Tibial nerve (tissue), 4 donors: Measurements from ENCODE around the gene BAK1. TPM values are rescaled to one million over a fixed set of nuclear protein-coding genes. Genes with fewer than 3 reads are reported as not detected.

Experiments
- DNase-seq, 2 donors: peaks; one replicate each; pipeline ENCODE4 v3.0.0-alpha.2; 2019; ENCODE audit warnings: low spot score in 2 of 2
- H3K27ac ChIP-seq, 4 donors: fragments of 200-600 bp; sonication (generic) in 3 of 4; one replicate each; pipeline ENCODE4 v1.5.1; 2017 to 2019; ENCODE audit warnings: mild to moderate bottlenecking in 1 of 4
- H3K27me3 ChIP-seq, 2 donors: fragments of 200-600 bp; sonication (generic) in 1 of 2; one replicate each; pipeline versions ENCODE4 v1.5.1 to v1.6.0; 2017 to 2019
- H3K36me3 ChIP-seq, 3 donors: fragments of 200-600 bp; sonication (generic); one replicate each; pipeline ENCODE4 v1.5.1; 2018 to 2019
- H3K4me1 ChIP-seq, 4 donors: fragments of 200-600 bp; sonication (generic) in 3 of 4; one replicate each; pipeline ENCODE4 v1.5.1; 2017 to 2019
- H3K4me3 ChIP-seq, 4 donors: fragments of 200-600 bp; sonication (generic) in 3 of 4; one replicate each; pipeline ENCODE4 v1.5.1; 2017 to 2019; ENCODE audit warnings: mild to moderate bottlenecking in 1 of 4, moderate library complexity in 1 of 4
- H3K9me3 ChIP-seq, 4 donors: fragments of 200-600 bp; sonication (generic) in 3 of 4; one replicate each; pipeline ENCODE4 v1.5.1; 2017 to 2019
- CTCF ChIP-seq, 5 experiments: fragments of 200-600 bp in 3 of 5; fragments of 450-650 bp in 2 of 5; sonication (generic) in 3 of 5; IDR thresholded peaks; one replicate each; pipeline ENCODE4 v1.5.1; 2016 to 2019; ENCODE audit warnings: antibody characterized with exemption in 5 of 5, mild to moderate bottlenecking in 3 of 5, moderate library complexity in 2 of 5
- EP300 ChIP-seq, 2 donors: sonication (generic); formaldehyde crosslinking; IDR thresholded peaks; one replicate each; pipeline ENCODE4 v1.6.1; 2017; ENCODE audit warnings: antibody characterized with exemption in 2 of 2, mild to moderate bottlenecking in 1 of 2
- POLR2A ChIP-seq, 2 donors: fragments of 450-650 bp; IDR thresholded peaks; one replicate each; pipeline ENCODE4 v1.6.1; 2017; ENCODE audit warnings: antibody characterized with exemption in 2 of 2, mild to moderate bottlenecking in 2 of 2, moderate library complexity in 2 of 2
- WGBS, 2 donors: methylation state at CpG; one replicate each; pipeline ENCODE4 v1.1.5; 2018; 5-methylcytosine and 5-hydroxymethylcytosine counted together
- total RNA-seq, 4 donors: library from RNA; depleted of rRNA; stranded (reverse); fragments of >200 nt; gene quantifications; one replicate each; pipeline ENCODE4 v1.1.0, GENCODE V29; 2016

BAK1 gene
- total RNA-seq, 4 donors from 2014 or later: 7.9 to 15.3 (median 10.1) TPM

- TF ChIP-seq POLR2A (IDR thresholded peaks at IDR 0.05) (no peak), EP300 (IDR thresholded peaks at IDR 0.05) (peak in 1 of 2 donors; percentile 46), CTCF (IDR thresholded peaks at IDR 0.05) (peak; percentile 82 to 94 (median 83))
- DNase-seq: peak in 1 of 2 donors; percentile 61
- 8 to 17% methylated on average over 8 to 9 of the region's 9 CpGs for WGBS, 2 donors
- H3K9me3 ChIP-seq: no peaks in the 10 kb centered on the region
- H3K27ac ChIP-seq: peak overlapping the region; percentile 76 to 92 (median 82)
- H3K4me1 ChIP-seq: peaks cover 3 to 52% (median 32%) of the 10 kb centered on the region in 4 donors
- H3K36me3 ChIP-seq: no peaks in the 10 kb centered on the region
- H3K4me3 ChIP-seq: no peak overlapping the region
- no peaks in the 10 kb centered on the region for H3K27me3 ChIP-seq
Measured at GRCh38 chr6:33589731-33590530, 9.9 kb upstream of the BAK1 start.

- Histone ChIP-seq H3K36me3 (no peaks in the 10 kb centered on the region), H3K9me3 (no peaks in the 10 kb centered on the region), H3K27ac (peak overlapping the region; percentile 76 to 92 (median 82)), H3K27me3 (no peaks in the 10 kb centered on the region), H3K4me3 (no peak overlapping the region), H3K4me1 (peaks cover 3 to 52% (median 32%) of the 10 kb centered on the region in 4 donors)
- TF ChIP-seq POLR2A (IDR thresholded peaks at IDR 0.05): no peak
- TF ChIP-seq EP300 (IDR thresholded peaks at IDR 0.05): no peak
- TF ChIP-seq CTCF (IDR thresholded peaks at IDR 0.05): no peak
- no peak for DNase-seq
- whole genome bisulfite sequencing, 2 donors: 35 to 39% methylated on average over 4 of the region's 4 CpGs
Measured at GRCh38 chr6:33589392-33589730, 9.3 kb upstream of the BAK1 start.

- no peaks in the 10 kb centered on the region for H3K9me3 ChIP-seq
- no peak overlapping the region for H3K4me3 ChIP-seq
- TF ChIP-seq EP300 (IDR thresholded peaks at IDR 0.05): no peak
- TF ChIP-seq POLR2A (IDR thresholded peaks at IDR 0.05): no peak
- no peak for TF ChIP-seq CTCF (IDR thresholded peaks at IDR 0.05)
- no peaks in the 10 kb centered on the region for H3K27me3 ChIP-seq
- 84 to 92% methylated on average over 4 of the region's 4 CpGs for WGBS, 2 donors
- H3K36me3 ChIP-seq: no peaks in the 10 kb centered on the region
- H3K27ac ChIP-seq: peak overlapping the region in 3 of 4 donors; percentile 76 to 92 (median 81)
- DNase-seq: no peak
- H3K4me1 ChIP-seq: peaks cover 3 to 52% (median 32%) of the 10 kb centered on the region in 4 donors
Measured at GRCh38 chr6:33588894-33589293, 8.8 kb upstream of the BAK1 start.

- no peaks in the 10 kb centered on the region for H3K36me3 ChIP-seq
- H3K4me1 ChIP-seq: peaks cover 3 to 41% (median 23%) of the 10 kb centered on the region in 4 donors
- no peaks in the 10 kb centered on the region for H3K9me3 ChIP-seq
- no peak overlapping the region for H3K4me3 ChIP-seq
- H3K27ac ChIP-seq: no peak overlapping the region
- TF ChIP-seq CTCF (IDR thresholded peaks at IDR 0.05): no peak
- no peak for TF ChIP-seq POLR2A (IDR thresholded peaks at IDR 0.05)
- no peak for TF ChIP-seq EP300 (IDR thresholded peaks at IDR 0.05)
- no peak for DNase-seq
- H3K27me3 ChIP-seq: no peaks in the 10 kb centered on the region
- 80 to 86% methylated on average over 8 of the region's 8 CpGs for WGBS, 2 donors
Measured at GRCh38 chr6:33587529-33587928, 7.5 kb upstream of the BAK1 start.

GRCh38 chr6:33586108-33586640, 6.1 kb upstream of the BAK1 start:
- no peaks in the 10 kb centered on the region for H3K36me3 ChIP-seq

More at GRCh38 chr6:33586108-33586640, 6.1 kb upstream of the BAK1 start:
- Histone ChIP-seq H3K4me3 (peak overlapping the region in 1 of 4 donors; percentile 15), H3K9me3 (no peaks in the 10 kb centered on the region), H3K27ac (peak overlapping the region in 1 of 4 donors; percentile 55), H3K4me1 (peaks cover 3 to 32% (median 21%) of the 10 kb centered on the region in 4 donors), H3K27me3 (no peaks in the 10 kb centered on the region)
- TF ChIP-seq EP300 (IDR thresholded peaks at IDR 0.05) (no peak), POLR2A (IDR thresholded peaks at IDR 0.05) (no peak), CTCF (IDR thresholded peaks at IDR 0.05) (no peak)
- DNase-seq: no peak
- 78 to 85% methylated on average over 9 of the region's 9 CpGs for WGBS, 2 donors
